HG02943 (cell line): ENCODE data around the gene ITCH.
"Not testable (repeated sequence)": the region's sequence is repeated elsewhere in the genome, so short reads cannot be mapped to it uniquely, and the experiment has no call there.

ENCODE experiments used
- ATAC-seq: cut with Tn5 transposase; IDR thresholded peaks from one replicate; pipeline ENCODE4 v1.9.1; 2021; ENCODE audit warnings: mild to moderate bottlenecking, low read depth, moderate library complexity; ENCODE audit not compliant: unreplicated experiment

Gene ITCH

DNA sequence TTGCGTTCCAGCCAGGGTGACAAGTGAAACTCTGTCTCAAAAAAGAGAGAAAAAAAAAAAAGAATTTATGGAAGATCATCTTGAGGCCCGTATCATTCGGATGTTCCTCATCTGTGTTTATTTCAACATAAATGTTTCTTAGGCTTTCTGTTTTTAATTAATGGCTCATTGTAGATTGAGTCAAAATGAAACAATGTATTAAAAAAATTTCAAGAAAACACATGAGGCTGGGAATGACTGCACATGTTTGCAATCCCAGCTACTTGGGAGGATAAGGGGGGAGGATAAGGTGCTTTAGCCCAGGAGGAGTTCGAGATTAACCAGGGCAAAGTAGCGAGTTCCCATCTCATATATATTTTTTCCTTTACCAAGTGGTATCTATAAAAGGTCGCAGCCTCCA, 47.3 kb downstream of the ITCH start:
- no peak for ATAC-seq

DNA sequence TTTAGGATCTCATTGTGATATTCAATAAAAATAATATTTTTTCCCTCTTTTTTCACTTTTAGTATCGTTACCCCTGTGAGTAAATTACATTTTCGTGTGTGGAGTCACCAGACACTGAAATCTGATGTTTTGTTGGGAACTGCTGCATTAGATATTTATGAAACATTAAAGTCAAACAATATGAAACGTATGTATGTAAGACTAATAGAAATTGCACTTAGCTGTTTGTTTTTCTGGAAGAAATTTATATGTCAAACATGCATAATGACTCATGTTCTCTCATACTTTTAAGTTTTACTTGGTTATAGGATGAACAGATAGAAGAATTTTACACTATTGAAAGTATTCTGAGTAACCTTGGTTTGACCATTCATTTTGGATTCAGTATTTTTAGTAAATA, 49.4 kb downstream of the ITCH start:
- no peak for ATAC-seq

DNA sequence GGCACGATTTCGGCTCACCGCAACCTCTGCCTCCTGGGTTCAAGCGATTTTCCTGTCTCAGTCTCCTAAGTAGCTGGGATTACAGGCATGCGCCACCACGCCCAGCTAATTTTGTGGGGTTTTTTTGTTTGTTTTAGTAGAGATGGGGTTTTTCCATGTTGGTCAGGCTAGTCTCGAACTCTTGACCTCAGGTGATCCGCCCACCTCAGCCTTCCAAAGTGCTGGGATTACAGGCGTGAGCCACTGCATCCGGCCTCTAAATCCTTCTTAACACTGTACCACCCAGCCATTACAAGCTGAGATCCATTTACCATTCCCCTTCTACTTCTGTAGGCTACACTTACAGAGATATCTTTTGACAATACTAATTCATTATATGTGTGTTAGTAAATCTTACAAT, 51.5 kb downstream of the ITCH start:
- ATAC-seq, result not testable (repeated sequence)

DNA sequence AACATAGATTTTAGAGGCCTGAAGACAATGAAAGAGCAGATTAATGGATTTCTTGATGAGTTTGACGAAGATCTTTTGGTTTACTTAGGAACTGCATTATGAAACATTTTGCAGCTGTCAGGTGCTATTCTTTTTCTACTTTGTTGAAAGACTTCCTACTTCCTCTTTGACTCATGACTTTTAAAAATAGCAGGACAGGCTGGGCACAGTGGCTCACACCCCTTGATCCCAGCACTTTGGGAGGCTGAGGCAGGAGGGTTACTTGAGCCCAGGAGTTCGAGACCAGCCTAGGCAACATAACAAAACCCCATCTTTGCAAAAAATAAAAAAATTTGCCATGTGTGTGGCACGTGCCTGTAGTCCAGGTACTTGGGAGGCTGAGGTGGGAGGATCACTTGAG, 52.0 kb downstream of the ITCH start:
- no peak for ATAC-seq

DNA sequence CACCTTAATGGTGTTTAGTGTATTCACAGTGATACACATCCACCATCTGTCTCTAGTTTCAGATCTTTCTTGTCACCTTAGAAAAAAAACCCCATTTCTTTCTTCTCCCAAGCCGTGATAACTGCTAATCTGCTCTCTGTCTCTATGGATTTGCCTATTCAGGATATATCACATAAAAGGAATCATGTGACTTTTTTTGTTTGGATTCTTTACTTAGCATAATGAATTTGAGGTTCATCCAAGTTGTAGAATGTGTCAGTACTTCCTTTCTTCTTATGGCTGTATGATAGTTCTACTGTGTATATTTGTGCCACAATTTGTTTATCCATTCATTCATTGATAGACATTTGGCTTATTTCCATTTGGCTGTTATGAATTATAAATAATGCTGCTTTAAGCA, 57.1 kb downstream of the ITCH start:
- no peak for ATAC-seq

DNA sequence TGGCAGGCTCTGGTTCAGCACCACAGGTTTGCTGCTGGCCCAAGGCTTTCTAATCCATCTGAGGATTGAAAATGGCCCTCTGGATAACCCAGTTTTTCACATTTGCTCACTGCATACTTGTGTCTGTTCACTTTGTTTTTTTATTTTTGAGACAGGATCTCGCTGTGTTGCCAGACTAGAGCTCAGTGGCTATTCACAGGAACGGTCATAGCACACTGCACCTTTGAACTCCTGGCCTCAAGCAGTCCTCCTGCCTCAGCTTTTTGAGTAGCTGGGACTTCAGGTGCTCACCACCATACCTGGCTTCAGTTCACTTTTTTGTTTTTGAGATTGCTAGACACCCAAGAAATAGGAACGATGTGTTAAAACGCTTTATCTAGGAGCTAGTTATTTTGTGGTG, 57.9 kb downstream of the ITCH start:
- no peak for ATAC-seq

DNA sequence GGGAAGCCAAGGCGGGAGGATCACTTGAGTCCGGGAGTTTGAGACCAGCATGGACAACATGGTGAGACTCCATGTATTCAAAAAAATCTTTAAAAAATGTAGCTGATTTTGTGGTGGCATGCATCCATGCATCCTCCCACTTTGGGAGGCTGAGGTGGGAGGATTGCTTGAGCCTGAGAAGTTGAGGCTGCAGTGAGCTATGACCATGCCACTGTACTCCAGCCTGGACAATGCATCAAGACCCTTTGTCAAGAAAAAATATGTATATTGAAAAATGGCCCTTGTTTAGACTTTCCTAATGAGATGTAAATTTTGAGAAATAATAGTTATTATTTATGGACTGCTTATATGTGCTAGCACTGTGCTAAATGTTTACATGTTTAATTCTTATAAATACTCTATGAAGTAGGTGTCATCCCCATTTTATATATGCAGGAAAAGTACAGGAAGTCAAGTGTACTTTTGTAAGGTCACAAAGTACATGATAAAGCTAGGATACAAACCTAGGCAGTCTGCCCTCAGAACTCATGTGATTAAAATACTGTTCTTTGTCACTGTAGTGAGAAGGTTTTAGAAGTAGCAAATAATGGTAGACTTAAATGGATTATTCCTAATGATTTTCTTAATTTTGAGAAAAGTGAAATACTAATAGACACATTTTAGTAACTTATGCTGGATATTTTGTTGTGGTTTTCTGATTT, 58.8 kb downstream of the ITCH start:
- ATAC-seq, result no peak

DNA sequence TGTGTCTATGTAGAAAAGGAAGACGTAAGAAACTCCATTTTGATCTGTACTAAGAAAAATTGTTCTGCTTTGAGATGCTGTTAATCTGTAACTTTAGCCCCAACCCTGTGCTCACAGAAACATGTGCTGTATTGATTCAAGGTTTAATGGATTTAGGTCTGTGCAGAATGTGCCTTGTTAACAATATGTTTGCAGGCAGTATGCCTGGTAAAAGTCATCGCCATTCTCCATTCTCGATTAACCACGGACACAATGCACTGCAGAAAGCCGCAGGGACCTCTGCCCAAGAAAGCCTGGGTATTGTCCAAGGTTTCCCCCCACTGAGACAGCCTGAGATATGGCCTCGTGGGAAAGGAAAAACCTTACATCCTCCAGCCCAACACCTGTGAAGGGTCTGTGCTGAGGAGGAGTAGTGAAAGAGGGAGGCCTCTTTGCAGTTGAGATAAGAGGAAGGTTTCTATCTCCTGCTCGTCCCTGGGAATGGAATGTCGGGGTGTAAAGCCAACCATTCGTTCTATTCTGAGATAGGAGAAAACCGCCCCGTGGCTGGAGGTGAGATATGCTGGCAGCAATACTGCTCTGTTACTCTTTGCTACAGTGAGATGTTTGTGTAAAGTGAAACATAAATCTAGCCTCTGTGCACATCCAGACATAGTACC, 62.1 kb downstream of the ITCH start:
- not testable (repeated sequence) for ATAC-seq

DNA sequence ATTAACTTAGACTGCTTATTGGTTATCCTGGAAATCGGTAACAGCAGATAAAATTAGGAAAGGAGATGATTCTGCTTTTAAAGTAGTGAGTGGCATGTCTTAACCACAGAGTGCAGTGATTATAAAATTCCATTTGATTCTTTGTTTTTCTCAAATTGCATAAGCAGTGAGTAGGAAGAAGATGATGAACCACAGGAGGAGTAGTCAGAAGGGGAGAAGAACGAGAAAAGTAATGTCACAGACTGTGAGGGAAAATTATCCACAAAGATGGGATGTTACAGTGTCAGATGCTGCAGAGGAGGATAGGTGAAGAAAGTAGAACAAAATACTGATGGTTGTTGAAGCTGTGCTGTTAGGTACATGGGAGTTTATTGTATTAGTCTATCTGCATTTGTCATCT, 63.0 kb downstream of the ITCH start:
- ATAC-seq, result no peak

DNA sequence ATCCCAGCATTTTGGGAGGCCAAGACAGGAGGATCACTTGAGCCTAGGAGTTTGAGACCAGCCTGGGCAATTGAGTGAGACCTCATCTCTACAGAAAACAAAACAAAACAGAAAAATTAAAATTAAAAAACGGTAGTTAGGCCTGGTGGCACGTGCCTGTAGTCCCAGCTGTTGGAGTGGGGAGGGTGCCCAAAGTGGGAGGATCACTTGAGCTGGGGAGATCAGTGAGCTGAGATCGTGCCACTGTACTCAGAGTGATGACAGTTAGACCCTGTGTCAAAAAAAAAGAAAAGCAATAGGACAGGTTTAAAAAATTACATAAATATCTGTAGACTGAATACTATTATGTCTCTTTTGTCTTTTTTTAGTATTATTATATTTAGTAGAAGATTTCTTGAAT, 64.3 kb downstream of the ITCH start:
- no peak for ATAC-seq

DNA sequence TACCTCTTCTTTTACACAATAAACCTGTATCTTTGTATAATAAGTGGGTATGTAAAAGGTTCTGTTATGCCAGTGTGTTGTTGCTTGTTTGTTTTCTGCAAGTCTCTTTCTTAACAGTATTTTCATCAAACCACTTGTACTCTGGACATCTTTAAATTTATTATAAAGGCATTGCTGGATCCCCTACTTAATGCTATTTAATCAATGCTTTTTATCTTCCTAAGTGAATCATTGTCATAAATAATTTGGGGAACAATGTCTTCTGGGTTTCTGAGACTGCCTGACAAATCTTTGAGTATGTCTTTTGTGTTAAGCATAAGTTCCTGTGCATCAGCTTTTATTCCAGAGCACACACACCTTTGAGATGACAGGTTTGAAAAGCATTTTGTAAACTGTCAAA, 64.7 kb downstream of the ITCH start:
- ATAC-seq, result no peak

DNA sequence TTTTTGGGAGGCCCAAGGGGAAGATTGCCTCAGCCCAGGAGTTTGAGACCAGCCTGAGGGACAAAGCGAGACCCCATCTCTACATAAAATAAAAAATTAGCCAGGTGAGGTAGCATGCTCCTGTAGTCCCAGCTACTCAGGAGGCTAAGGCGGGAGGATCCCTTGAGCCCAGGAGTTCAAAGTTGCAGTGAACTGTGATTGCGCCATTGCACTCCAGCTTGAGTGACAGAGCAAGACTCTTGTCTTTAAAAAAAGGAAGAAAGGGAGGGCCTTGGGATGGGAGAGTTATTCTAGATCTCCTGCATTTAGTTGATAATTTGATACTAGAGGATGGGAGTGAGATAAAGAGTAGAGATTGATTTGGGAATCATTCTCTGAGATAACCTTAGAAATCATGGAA, 68.1 kb downstream of the ITCH start:
- no peak for ATAC-seq

DNA sequence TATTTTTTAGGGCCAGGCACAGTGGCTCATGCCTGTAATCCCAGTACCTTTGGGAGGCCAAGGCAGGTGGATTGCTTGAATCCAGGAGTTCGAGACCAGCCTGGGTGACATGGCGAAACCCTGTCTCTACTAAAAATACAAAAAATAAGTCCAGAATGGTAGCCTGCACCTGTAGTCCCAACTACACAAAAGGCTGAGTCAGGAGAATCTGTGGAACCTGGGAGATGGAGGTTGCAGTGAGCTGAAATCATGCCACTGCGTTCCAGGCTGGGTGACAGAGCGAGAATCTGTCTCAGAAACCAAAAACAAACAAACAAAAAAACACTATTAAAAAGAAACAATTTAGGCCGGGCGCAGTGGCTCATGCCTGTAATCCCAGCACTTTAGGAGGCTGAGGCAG, 69.6 kb downstream of the ITCH start:
- ATAC-seq, result not testable (repeated sequence)

DNA sequence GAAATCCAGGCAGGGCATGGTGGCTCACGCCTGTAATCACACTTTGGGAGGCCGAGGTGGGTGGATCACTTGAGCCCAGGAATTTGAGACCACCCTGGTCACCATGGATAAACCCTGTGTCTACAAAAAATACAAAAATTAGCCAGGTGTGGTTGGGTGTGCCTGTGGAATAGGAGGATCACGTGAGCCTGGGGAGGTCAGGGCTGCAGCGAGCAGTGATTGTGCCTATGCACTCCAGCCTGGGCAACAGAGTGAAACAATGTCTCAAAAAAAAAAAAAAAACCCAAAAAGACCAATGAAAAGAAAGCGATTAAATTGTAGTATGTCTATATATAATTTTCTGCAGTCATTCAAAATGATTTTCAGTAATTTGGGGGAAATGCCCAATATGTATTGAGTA, 70.3 kb downstream of the ITCH start:
- no peak for ATAC-seq

DNA sequence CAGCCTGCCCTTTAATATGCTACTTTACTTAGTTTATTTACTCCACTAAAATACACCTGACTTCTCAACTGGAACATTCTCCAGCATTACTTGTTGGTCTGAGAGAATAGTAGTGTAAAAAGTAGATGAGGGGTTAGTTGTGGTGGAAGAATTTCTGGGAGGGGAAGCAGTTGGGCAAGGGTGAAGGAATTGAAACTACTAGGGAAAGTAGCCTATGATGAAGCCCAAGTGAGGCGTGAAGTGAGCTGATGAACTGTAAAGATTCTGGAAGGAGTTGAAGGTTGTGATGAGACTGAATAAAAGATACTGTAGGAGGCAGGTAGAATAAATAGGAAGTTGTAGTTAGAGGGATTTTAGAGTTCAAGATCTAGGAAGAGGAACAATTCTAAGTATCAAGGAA, 72.5 kb downstream of the ITCH start:
- no peak for ATAC-seq

DNA sequence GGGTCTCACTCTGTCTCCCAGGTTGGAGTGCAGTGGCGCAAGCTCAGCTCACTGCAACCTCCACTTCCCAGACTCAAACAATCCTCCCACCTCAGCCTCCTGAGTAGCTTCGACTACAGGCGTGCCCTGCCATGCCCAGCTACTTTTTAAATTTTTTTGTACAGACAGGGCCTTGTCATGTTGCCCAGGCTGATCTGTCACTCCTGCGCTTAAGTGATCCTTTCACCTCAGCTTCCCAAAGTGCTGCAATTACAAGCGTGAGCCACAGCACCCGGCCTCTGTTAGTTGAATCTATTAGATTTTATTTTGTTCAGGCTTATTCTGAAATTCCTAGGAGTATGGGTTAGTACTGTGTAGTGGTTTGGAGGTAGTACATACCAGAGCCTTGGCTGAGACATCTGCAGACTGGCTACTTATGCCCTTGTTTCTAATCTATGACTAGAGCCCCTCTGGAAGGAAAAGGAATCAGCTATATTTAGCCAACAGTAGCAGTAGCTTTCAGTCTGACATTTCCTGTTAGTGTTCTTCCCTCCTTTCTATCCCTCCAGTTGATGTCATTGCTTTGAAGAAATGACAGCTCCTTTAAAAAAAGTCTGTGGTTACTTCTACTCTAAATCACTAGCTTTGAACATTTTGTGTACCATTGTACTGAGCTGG, 74.4 kb downstream of the ITCH start:
- ATAC-seq, result no peak

DNA sequence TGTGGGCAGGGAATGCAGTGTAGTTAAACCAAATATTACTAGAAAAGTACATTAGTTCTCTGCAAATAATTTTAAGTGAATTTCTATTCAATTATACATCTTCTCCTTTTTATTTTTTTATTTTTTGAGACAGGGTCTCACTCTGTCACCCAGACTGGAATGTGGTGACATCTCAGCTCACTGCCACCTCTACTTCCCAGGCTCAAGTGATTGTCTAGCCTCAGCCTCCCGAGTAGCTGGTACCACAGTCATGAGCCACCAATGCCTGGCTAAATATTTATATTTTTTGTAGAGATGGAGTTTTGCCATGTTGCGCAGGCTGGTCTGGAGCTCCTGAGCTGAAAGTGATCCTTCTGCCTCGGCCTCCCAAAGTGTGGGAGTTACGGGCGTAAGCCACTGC, 76.1 kb downstream of the ITCH start:
- ATAC-seq, result no peak

DNA sequence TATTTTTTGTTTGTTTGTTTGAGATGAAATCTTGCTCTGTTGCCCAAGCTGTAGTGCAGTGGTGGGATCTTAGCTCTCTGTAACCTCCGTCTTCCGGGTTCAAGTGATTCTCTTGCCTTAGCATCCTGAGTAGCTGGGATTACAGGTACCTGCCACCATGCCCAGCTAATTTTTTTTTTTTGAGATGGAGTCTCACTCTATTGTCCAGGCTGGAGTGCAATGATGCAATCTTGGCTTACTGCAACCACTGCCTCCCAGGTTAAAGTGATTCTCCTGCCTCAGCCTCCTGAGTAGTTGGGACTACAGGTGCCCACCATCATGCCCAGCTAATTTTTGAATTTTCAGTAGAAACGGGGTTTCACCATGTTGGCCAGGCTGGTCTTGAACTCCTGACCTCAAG, 78.3 kb downstream of the ITCH start:
- not testable (repeated sequence) for ATAC-seq

DNA sequence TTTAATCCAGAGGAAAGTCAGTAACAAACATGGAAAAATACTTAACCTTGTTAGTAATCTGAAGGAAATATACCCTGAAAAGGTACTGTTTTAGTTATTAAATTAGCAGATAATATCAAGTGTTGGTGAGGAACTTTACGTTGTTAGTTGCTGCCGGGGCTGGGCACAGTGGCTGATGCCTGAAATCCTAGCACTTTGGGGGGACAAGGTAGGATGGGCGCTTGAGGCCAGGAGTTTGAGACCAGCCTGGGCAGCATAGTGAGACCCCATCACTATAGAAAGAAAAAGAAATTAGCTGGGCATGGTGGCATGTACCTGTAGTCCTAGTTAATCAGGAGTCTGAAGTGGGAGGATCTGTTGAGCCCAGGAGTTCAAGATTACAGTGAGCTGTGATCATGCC, 80.5 kb downstream of the ITCH start:
- no peak for ATAC-seq

DNA sequence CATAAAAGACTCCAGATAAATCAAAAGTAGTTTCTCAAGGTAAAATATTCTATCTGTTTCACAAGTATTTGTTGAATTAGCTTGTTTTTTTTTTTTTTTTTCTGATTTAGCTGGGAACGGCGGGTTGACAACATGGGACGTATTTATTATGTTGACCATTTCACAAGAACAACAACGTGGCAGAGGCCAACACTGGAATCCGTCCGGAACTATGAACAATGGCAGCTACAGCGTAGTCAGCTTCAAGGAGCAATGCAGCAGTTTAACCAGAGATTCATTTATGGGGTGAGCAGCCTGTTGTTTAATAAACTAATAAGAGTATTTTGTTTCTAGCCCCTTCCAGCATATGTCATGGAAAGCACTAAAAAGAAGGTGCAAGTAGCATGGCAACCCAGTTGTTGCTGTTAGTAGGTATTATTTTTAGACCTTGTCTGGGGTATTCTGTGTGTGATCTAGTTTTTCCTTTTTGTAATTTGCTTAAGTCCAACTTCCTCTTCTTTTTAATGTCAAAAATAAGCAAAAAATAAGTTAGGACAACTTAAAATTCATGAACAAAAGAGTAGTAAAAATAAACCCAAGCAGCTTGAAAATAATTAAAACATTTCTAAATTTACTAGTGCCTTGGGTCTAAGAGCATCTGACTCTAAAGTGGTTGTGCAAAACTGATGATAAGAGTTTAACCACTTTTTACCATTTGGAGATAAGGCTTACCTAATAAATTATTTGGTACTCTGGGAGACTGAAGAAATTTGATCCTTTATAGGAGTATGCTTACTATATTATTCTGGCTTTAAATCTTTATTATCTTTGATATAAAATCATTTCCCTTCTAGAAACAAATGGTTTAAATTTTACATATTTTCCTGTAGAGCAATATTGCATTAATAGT, 82.3 kb downstream of the ITCH start:
- no peak for ATAC-seq

DNA sequence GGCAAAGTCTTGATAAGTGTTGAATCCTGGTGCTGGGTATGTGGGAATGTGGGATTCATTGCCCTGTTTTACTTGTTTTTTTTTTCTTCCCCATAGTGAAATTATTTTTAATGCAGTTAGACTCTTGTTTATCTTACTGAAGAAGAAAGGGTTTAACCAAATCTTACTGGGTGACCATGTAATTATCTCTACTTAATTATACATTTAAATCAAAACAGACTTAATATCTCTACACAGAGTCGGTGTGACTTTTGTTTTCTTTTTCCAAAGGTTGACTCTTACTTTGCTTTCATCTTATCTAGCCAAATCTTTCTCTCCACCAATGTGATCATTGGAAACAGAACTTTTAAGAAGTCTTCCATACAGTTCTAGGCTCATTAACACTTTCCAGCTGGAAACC, 85.4 kb downstream of the ITCH start:
- no peak for ATAC-seq
